A549 (cell line): ENCODE results near the gene TCP11X2.

Experiments
- CHD4 ChIP-seq: fragments of 200-600 bp; sonication (generic); IDR thresholded peaks from 2 replicates; pipeline ENCODE4 v1.6.1; 2016; ENCODE audit warnings: antibody characterized with exemption, mild to moderate bottlenecking, borderline replicate concordance
- CTCF ChIP-seq: fragments of >200 bp; sonication (Bioruptor Twin); formaldehyde crosslinking; IDR thresholded peaks from 3 replicates; pipeline ENCODE4 v1.5.1; 2016
- E2F6 ChIP-seq: IDR thresholded peaks from 2 replicates; pipeline ENCODE4 v1.6.1; 2012; ENCODE audit warnings: low read depth, borderline replicate concordance
- EP300 ChIP-seq, 2 experiments: fragments of >200 bp; sonication (Bioruptor Twin); formaldehyde crosslinking; IDR thresholded peaks; 2 replicates in 1 of 2; 3 replicates in 1 of 2; pipeline ENCODE4 v1.6.1; 2016 to 2017
- ESRRA ChIP-seq: fragments of 150-350 bp; IDR thresholded peaks from 2 replicates; pipeline ENCODE4 v1.6.1; 2014; ENCODE audit warnings: mild to moderate bottlenecking, low read length, borderline replicate concordance
- FOSL2 ChIP-seq, 2 experiments: fragments of 450-650 bp in 1 of 2; fragments of >200 bp in 1 of 2; sonication (Bioruptor Twin) in 1 of 2; formaldehyde crosslinking; IDR thresholded peaks; 2 replicates each; pipeline versions ENCODE4 v1.5.0 to v1.6.1; 2016 to 2020; ENCODE audit warnings: mild to moderate bottlenecking in 1 of 2, moderate library complexity in 1 of 2
- HDAC2 ChIP-seq: fragments of 200-600 bp; sonication (generic); IDR thresholded peaks from 2 replicates; pipeline ENCODE4 v1.6.1; 2016
- MAX ChIP-seq: IDR thresholded peaks from 2 replicates; pipeline ENCODE4 v1.6.1; 2012
- NR3C1 ChIP-seq: fragments of >200 bp; sonication (Bioruptor Twin); formaldehyde crosslinking; IDR thresholded peaks from 3 replicates; pipeline ENCODE4 v1.6.1; 2017
- POLR2A ChIP-seq: IDR thresholded peaks from 2 replicates; pipeline ENCODE4 v1.6.1; 2012; ENCODE audit warnings: mild to moderate bottlenecking, low read length
- RFX5 ChIP-seq: fragments of 450-650 bp; IDR thresholded peaks from 2 replicates; pipeline ENCODE4 v1.7.1; 2014; ENCODE audit warnings: antibody characterized with exemption, mild to moderate bottlenecking, moderate library complexity

GRCh38 chrX:102517326-102517725, 45.7 kb upstream of the TCP11X2 start:
- TF ChIP-seq POLR2A = no peak
- TF ChIP-seq NR3C1 = no peak
- TF ChIP-seq E2F6 = no peak
- no peak for TF ChIP-seq EP300 (IDR thresholded peaks at IDR 0.05)
- TF ChIP-seq CTCF = peak; percentile 33; the same call in 2 of the 3 replicates
- TF ChIP-seq MAX = no peak
- TF ChIP-seq ESRRA = no peak
- TF ChIP-seq CHD4 = no peak
- no peak for TF ChIP-seq RFX5
- no peak for TF ChIP-seq FOSL2 (IDR thresholded peaks at IDR 0.05)
- no peak for TF ChIP-seq FOSL2 (CRISPR knock-in tag; IDR thresholded peaks at IDR 0.05)
- no peak for TF ChIP-seq HDAC2
